GM19468 (cell line): Measurements from ENCODE around the gene NAV2.

ENCODE experiments used
- ATAC-seq: cut with Tn5 transposase; IDR thresholded peaks from one replicate; pipeline ENCODE4 v1.9.1; 2021; ENCODE audit warnings: mild to moderate bottlenecking, moderate library complexity, moderate number of reproducible peaks; ENCODE audit not compliant: unreplicated experiment; ENCODE audit errors: extremely low read depth

The NAV2 gene

DNA sequence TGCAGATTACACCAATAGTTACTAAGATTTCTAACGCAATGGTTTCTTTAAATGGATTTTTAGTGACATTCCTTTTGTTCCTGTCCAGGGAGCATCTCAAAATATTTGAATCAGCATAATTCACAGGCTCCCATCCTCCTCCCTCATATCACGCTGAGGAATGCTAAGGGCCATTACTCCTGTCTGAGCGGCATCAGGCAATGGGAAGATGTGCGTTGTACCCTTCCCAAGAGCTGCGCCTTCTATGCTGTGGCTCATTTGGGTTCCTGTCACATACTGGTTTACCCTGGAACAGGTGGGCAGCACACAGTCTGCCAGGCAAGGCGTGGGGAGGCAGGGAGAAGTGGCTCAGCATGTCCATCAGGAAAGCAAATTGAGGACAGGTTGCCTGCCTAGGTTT, 325.8 kb downstream of the NAV2 start:
- ATAC-seq = no peak

DNA sequence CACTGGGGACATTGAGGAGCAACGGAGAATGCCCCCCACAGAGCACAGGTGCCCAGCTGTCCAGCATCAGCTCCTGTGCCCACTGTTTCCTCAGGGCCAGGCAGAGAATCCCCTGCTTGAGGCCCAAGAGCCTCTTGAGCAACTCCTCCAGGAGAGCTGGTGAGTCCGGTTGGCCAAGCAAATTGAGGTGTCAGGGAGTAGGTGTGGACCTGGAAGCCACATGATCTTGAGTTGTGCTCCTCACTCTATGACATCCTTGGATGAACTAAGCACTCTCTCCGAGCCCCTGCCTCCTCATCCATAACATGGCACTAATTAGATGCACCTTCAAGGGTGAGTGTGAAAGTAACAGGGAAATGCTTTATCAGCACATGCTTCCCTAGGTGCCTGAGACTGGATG, 326.3 kb downstream of the NAV2 start:
- ATAC-seq = no peak

DNA sequence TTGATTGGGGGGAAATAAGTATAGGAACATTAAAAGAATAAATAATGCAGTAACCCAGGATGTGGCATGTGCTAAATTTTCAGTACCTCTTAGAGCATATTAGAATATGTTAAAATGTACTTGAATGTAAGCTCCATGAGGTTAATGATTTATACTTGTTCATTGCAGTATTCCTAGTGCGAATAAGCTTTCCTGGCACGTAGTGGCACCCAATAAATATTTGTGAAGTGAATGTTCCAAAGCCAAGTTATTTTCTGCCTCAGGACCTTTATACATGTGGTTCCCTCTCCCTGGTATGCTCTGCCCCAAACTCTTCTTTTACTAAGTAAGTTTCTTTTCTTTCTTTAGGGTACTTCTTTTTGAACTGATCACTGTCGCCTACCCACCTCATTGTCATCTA, 328.9 kb downstream of the NAV2 start:
- ATAC-seq = no peak

DNA sequence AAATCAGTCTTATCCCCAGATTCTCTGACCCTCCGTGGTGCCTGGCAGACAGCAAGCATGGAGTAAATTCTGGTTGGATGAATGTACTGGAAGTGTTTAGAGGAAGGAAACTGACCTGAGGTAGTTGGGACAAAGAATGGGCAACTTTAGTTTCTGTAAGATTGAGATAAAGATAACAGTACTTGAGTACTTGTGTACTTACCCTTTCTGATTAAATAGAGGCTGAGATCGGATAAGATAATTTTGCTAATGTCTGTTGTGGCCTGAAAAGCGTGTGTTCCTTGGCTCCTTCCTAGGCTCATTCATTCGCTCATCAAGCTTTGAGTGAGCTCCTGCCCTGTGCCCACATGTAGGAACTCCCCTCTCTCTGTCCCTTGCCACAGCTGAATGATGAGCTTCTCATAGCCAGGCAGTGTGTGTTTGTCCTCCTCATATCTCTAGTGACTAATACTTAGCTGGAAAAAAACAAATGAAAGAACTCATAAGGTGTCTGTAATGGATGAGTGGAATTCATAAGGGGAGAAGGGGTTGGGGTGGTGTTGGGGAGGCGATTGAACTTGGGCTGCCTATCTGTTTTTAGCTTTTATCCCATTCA, 329.5 kb downstream of the NAV2 start:
- ATAC-seq = no peak

DNA sequence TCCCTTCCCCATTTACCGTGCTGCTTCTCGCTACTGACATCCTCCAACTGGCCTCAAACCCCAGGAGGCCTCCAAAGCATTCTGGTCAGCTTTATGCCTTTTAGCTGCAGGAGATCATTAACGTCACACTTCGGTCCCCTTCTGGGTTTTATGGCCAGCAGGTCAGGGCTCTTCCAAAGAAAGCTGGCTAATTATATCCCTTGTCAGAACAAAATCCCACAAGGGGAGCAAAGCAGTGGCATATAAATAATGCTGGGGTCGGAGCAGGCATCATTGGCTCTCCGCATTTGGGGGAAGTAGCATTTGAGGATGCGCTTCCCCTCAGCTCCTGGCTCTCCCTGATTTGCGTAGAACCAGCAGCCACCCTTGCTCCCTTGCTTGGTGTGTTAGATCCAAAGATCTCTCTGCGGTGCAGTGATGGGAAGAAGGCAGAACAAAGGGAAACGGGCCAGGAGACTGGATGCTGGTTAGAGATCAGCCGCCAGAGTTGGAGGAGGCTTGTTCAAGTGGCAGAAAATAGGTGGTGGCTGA, 330.2 kb downstream of the NAV2 start:
- no peak for ATAC-seq

DNA sequence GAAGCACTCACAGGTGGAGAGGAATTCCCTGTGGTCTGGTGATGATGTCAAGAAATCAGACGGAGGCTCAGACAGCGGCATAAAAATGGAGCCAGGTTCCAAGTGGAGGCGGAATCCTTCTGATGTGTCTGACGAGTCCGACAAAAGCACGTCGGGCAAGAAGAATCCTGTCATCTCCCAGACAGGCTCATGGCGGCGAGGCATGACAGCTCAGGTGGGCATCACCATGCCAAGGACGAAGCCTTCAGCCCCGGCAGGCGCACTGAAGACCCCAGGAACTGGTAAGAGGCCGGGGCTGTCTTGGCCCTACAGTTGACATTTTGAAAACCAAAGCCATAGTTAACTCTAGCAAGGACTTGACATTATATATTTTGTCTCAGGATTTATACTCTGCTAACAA, 331.4 kb downstream of the NAV2 start:
- no peak for ATAC-seq

DNA sequence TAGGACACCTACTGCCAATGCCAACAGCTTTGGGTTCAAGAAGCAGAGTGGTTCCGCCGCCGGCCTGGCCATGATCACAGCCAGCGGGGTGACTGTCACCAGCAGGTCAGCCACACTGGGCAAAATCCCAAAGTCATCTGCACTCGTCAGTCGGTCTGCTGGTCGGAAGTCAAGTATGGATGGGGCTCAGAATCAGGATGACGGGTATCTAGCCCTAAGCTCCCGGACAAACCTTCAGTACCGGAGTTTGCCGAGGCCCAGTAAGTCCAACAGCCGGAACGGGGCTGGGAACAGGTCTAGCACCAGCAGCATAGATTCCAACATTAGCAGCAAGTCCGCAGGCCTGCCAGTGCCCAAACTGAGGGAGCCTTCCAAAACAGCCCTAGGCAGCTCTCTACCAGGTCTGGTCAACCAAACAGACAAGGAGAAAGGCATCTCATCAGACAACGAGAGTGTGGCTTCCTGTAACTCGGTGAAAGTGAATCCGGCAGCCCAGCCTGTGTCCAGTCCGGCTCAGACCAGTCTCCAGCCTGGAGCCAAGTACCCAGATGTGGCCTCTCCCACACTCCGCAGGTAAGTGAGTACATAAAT, 332.6 kb downstream of the NAV2 start:
- no peak for ATAC-seq

DNA sequence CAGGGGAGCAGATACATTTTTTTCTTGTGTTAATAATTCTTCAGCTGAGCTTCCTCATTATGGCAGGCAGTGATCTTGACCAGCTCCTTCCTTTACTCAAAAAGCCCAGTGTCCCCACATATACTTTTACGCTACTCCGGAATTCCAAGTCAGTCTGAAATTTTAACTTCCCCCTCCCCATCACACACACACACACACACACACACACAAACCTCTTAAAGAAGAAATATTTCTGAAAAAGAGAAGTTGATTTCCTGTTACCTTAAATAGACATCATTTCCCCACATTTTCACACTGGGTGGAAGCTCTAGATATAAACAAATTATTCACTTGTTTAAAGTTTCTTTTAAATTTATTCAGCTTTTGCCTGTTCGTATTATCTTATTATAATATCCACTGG, 333.8 kb downstream of the NAV2 start:
- no peak for ATAC-seq

DNA sequence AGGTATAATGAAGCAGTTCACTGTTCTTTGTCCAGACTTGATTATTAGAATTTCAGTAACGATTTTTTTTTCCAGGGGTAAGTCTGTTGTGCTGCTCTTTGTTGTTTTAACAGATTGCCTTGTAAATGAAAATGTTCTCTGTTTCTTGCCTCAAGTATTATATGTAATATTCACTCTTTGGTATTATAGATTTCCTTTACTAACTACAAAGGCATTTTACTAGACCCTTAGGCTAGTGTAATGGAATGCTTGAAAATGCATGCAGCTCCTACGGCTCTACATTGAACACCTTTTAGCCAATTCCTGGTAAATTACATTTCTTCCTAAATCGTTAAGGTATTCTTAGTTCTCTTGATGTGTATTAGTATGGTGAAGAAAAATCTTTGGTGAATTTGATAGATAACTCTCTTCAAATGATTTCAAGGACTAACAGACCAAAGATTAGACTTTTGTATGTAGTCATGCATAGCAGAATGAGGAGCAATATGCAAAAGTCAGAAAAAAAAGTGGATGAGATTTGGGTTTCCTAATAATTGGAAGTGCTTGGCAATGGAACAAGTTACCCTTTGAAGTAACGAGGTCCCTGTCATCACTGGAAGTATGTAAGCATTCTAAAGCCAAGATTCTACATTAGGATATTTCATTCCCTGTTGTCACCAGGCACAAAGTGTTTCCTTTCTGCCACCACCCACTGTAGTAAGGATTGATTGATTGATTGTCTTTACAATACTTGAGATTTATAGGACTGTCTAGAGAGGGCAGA, 334.6 kb downstream of the NAV2 start:
- ATAC-seq = no peak

DNA sequence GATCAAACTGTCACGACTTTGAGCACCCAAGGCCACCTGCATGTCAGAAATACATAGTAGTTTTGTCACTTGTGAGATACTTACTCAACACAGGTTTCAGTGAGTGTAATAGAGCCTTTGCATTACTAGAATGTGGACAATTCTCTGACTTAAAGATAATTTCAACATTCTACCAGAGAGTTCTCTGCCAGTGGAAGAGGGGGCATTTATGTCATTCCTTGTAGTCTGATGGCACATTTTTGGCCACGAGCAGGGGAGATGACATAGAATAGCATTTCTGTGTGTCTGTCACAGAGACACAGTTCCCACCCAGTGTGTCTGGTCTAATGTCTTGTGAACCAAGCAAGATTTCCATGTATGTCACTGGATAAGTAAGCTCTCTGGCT, 335.1 kb downstream of the NAV2 start:
- ATAC-seq = no peak

DNA sequence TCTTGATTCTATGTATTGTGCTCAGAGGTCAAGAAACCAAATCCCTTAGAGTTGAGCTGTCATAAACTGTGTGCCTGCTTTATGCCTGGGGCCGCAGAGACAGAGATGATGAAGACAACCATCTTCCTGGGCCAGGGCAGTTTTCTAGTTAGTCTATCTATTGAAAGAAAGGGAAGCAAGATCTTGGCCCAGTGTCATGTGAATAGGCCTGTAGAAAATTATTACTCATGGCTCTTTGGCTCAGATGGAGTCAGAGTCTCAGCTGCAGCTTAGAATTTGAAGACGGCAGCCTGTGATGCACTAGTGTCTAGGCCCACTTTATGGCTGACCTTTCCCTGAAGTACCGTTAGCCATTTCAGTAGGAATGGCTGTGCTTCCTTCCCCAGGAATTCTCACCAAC, 335.6 kb downstream of the NAV2 start:
- no peak for ATAC-seq

DNA sequence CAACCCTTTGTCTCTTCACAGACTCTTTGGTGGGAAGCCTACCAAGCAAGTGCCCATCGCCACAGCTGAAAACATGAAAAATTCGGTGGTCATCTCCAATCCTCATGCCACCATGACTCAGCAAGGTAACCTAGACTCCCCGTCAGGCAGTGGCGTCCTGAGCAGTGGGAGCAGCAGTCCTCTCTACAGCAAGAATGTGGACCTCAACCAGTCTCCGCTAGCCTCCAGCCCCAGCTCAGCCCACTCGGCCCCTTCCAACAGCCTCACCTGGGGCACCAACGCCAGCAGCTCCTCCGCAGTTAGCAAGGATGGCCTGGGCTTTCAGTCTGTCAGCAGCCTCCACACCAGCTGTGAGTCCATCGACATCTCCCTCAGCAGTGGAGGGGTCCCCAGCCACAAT, 336.1 kb downstream of the NAV2 start:
- no peak for ATAC-seq

DNA sequence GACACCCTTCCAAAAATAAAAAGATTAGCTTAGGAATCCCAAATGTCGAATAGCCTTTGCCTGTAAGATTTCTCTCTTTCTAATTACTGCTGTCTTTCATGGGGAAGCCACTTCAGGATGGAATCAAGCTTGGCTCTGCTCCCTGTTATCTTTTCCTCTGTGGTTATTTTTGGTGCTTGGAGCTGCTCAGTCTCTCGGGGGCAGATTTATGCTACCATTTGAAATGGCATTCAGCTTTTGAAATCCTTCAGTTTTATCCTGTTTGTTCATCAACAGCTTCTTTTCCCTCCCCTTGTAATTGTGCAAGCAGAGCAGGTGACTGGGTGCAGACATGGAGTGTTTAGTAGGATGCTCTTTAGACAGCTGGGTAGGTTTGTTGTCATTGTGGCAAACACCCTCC, 336.6 kb downstream of the NAV2 start:
- ATAC-seq = no peak

DNA sequence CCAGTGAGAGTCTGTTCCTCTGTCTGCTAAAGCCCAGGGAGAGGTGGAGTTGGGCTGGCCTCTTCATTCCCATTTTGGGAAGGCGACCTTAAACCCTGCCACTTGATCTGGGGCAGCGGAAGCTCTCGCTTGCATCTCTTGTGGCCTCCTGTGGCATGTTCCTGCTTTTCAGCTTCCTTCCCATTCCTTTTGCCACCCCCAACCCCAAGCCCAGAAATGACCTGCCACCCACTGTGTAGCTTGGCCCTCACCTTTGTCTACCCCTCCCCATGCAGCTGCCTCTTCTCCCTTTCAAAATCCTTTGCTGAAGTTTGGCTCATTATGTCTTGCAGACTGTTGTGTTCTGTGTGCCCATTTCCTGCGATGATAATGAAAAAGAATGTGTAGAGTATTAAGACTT, 337.4 kb downstream of the NAV2 start:
- ATAC-seq = no peak

DNA sequence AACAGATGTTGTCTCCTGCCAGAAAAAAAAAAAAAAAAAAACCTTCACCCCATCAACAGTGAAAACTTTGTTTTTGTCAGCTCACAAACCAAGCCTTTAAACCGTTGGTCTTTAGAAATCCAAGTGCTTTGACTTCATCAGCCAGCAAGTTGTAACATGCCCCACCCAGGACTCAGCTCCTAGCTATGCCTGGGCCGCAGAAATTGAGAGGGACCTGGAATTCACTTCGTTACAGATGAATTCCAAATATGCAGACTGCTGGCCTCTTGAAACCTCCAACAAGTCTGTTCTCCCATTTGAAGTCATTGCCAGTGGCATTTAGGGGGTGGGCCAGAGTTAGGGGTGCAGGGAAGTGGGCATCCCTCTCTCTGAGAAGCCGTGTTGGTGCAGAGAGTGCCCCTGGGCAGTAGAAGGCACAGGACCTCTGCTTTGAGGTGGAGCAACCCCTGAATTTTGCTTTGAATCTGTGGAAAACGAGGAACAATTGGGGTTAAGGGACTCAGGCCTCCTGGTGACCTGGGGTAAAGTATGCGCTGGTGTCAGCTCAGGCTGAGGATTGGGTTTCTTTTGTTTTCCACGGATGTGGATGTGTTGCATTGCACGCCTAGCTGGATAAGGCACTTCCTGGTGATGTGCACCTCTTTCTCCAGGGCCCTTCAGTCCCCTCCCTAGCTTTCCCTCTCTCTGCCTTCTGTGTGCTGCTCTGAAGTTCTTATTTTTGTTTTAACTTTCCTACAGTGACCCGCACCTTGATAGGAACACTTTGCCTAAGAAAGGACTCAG, 338.1 kb downstream of the NAV2 start:
- no peak for ATAC-seq

DNA sequence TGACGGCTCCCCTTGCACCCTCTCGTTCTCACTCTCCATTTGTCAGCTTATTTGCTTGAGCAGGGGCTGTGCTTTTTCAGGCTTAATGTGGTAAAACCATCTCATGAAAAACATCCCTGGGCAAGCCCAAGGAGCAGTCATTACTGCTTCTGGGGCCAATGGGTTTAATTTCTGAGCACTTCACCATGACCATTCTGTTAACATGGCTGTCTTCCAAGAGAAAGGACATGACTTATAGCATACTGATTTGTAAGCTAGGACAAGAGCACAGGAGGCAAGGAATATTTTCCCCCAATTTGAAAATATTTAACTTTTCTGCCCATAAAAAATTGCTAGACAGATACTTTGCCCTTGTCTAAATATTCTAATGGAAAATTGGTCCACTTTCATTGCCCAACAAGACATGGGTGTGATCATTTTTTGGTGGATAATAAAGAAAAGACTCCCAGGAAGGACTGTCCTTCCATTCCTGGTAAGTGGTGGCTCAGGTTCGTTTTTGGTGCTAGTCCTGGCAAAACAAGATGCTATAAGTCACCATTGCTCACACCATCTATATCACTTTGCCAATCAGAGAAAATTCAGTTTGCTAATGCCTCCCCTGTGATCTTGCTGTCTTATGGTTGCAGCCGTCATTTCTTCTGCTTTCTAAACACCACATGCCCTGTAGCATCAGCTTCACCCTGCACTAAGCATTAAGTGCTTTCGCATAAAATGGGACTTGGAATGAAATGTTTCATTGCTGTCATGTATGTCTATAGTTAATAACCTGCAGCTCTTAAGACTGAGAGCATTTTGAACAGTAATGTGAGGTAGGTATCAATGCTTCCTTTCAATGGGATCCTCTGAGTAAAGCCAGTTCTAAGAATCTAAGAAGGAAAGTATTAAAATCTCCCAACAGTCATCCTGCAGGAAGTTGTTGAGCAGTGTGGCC, 339.1 kb downstream of the NAV2 start:
- no peak for ATAC-seq

DNA sequence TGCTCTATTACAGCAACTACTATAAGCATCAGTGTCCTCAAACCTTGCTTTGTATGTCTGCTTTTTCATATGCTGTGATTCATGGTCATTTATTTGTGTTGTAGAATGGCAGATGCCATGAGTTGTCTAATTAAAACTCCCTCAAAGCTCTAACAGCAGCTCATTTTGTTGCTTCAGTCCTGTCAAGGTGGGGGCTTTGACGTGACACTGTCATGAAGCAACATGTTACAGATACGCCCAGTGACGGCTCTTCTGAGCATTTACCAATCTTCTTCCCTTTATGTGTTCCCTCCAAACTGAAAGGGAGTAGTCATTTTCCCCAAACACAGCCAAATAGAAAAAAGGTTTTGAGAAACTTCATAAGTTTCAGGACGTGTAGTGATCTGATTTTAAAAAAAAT, 340.9 kb downstream of the NAV2 start:
- ATAC-seq = no peak

DNA sequence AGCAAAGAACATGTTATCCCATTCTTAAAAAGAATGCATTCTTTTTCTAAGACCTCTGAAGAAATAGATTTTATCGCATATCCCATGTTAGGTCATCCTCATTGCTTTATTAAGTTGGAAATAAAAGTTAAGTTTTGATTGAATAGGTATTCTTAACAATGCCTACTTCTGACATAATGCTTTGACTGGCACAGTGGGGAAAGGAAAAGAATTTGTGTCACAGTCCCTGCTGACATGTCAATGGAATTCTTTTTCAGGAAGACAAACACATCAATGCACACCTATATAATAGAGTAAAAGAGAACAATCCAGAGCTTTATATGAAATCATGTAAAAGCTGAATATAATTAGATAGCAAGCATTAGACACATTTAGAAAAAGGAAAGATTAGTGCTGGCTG, 341.9 kb downstream of the NAV2 start:
- no peak for ATAC-seq

DNA sequence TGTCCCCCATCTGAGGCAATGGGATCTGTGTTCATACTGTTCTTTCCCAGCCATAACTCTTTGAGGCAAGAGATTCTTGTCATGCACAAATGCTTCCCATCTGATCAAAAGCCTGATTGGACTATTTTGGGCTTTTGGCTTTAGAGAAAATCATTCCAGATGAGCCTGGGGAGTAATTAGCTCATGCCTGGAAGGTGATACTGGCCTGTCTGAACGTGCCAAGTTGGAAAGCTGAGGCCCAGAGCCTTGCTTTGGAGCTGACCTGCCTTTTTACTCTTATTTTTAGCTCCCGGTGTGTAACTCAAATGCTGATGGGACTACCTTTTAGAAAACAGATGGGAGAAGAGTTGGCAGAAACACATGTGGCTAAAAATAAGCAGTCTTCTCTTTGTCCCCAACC, 342.7 kb downstream of the NAV2 start:
- no peak for ATAC-seq
